ENCODE data around the gene DES. TPM values are rescaled to one million over a fixed set of nuclear protein-coding genes. Genes with fewer than 3 reads are reported as not detected.

DES gene
- polyA plus RNA-seq, 1 experiment: 7.0 TPM

DNA sequence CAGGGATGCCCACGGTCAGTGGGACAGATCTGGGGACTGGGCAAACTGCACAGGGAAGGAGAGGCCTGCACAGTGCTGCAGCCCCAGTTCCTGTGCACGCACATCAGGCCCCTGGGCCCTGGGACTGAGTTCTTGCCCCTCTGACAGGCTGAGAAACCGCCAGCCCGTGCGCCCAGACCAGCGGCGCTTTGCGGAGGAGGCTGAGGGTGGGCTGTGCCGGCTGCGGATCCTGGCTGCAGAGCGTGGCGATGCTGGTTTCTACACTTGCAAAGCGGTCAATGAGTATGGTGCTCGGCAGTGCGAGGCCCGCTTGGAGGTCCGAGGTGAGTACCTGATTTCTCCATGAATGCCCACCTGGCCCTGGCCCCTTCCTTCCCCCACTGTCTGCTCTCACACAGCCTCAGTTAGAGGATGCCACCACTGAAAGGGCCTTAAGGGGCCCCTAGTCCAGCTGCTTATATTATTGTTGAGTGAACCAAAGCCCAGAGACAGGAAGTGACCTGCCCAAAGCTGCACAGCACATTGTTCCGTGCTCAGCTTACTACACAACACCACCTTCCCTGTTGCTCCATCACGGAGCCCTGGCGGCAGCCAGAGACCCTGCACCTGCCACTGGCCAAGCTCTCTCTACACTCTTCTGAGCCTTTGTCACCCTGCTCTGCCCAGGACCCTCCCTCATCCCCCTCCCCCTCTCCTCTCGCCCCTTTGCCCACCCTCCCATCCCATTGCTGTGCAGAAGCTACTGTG, 46.3 kb downstream of the DES start:
- POLR2A ChIA-PET: no interaction called here

DNA sequence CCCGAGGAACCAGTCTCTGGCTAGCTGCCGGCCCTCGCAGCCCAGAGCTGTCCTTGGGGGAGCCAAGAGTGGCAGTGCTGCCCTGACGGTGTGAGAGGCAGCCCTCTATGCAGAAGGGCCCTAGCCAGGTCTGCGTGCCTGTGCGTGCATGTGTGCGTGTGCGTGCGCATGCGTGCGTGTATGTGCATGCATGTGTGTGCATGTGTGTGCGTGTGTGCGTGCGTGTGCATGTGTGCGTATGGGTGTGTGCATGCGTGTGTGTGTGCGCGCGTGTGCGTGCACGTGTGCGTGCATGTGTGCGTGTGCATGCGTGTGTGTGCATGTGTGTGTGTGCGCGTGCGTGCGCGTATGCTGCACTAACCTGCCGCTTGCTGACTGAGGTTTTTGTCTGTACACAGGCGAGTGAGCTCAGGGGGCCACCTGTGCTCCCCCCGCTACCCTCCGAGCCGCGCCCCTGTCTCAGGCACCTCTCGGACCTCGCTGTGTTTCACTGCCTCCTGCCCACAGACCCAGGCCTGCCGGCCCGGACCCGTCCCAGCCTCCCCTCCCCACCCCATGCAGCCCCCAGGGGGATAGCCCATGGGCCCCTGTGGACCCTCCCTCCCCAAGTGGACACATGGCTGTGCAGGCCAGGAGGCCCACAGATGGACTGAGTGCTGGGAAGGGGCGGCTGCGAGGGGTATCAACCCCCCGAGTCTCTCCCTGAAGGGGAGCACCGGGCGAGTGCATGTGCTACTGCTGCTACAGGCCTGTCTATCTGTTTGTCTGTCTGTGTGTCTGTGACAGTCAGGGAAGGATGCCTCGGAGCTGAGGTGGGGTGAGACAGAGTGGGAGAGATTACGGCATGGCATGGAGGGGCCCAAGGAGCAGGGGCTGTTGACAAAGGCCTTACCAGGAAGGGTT, 47.7 kb downstream of the DES start:
- TF ChIP-seq, protein P1, sequence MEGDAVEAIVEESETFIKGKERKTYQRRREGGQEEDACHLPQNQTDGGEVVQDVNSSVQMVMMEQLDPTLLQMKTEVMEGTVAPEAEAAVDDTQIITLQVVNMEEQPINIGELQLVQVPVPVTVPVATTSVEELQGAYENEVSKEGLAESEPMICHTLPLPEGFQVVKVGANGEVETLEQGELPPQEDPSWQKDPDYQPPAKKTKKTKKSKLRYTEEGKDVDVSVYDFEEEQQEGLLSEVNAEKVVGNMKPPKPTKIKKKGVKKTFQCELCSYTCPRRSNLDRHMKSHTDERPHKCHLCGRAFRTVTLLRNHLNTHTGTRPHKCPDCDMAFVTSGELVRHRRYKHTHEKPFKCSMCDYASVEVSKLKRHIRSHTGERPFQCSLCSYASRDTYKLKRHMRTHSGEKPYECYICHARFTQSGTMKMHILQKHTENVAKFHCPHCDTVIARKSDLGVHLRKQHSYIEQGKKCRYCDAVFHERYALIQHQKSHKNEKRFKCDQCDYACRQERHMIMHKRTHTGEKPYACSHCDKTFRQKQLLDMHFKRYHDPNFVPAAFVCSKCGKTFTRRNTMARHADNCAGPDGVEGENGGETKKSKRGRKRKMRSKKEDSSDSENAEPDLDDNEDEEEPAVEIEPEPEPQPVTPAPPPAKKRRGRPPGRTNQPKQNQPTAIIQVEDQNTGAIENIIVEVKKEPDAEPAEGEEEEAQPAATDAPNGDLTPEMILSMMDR (IDR thresholded peaks at IDR 0.05; ENCODE audit: insufficient read depth, low read depth, low read length): no peak
- CTCF ChIA-PET: no interaction called here
- Histone ChIP-seq H3K36me3 (ENCODE audit: control insufficient read depth, insufficient read depth, low read length) (peaks cover 53% of the 10 kb centered on the region), H3K27me3 (ENCODE audit: control insufficient read depth, insufficient read depth, low read length) (no peaks in the 10 kb centered on the region), H3K4me3 (ENCODE audit: low read depth, low read length) (no peak overlapping the region)
- no peak for DNase-seq (ENCODE audit: low read depth)
- POLR2A ChIA-PET: no interaction called here

More for the DNA sequence above, 46.3 kb downstream of the DES start:
- CTCF ChIA-PET: interaction anchor here (1.7 to 3.1 kb wide), 4 partner anchors 11 to 65 kb away, joined by 5 to 13 read pairs (median 10); no protein-coding TSS in a partner anchor
- DNase-seq (ENCODE audit: low read depth): no peak
- peaks cover 50% of the 10 kb centered on the region for H3K36me3 ChIP-seq (ENCODE audit: control insufficient read depth, insufficient read depth, low read length)
- TF ChIP-seq, protein P1 (IDR thresholded peaks at IDR 0.05; ENCODE audit: insufficient read depth, low read depth, low read length): no peak
- no peaks in the 10 kb centered on the region for H3K27me3 ChIP-seq (ENCODE audit: control insufficient read depth, insufficient read depth, low read length)
- H3K4me3 ChIP-seq (ENCODE audit: low read depth, low read length): no peak overlapping the region

GRCh38 chr2:219466816-219467735, 48.9 kb downstream of the DES start:
- DNase-seq (ENCODE audit: low read depth): no peak
- POLR2A ChIA-PET: no interaction called here
- no peaks in the 10 kb centered on the region for H3K27me3 ChIP-seq (ENCODE audit: control insufficient read depth, insufficient read depth, low read length)
- TF ChIP-seq, protein P1 (IDR thresholded peaks at IDR 0.05; ENCODE audit: insufficient read depth, low read depth, low read length): no peak
- H3K4me3 ChIP-seq (ENCODE audit: low read depth, low read length): no peak overlapping the region
- CTCF ChIA-PET: interaction anchor here (0.8 to 3.0 kb wide), 9 partner anchors 8 to 75 kb away, joined by 3 to 17 read pairs (median 6); partner anchors contain the start of gene GMPPA
- peaks cover 53% of the 10 kb centered on the region for H3K36me3 ChIP-seq (ENCODE audit: control insufficient read depth, insufficient read depth, low read length)

- no peak overlapping the region for H3K4me3 ChIP-seq (ENCODE audit: low read depth, low read length)
- TF ChIP-seq, protein P1 (IDR thresholded peaks at IDR 0.05; ENCODE audit: insufficient read depth, low read depth, low read length): no peak
- no peak for DNase-seq (ENCODE audit: low read depth)
- no peaks in the 10 kb centered on the region for H3K27me3 ChIP-seq (ENCODE audit: control insufficient read depth, insufficient read depth, low read length)
- ChIA-PET CTCF (interaction anchor here (0.8 to 3.0 kb wide), 9 partner anchors 9 to 76 kb away, joined by 3 to 17 read pairs (median 6); partner anchors contain the start of gene GMPPA), POLR2A (no interaction called here)
- peaks cover 51% of the 10 kb centered on the region for H3K36me3 ChIP-seq (ENCODE audit: control insufficient read depth, insufficient read depth, low read length)
These were observed 49.5 kb downstream of the DES start for GRCh38 chr2:219467736-219468075.

Measured in BJ (cell line).